HG02759 (cell line): ENCODE data around the gene FAM222B.
A peak's percentile ranks its signal among the peaks of the same experiment; 100 is the strongest.
"Not testable (repeated sequence)": the region's sequence is repeated elsewhere in the genome, so short reads cannot be mapped to it uniquely, and the experiment has no call there.

Source experiments
- ATAC-seq: cut with Tn5 transposase; IDR thresholded peaks from one replicate; pipeline ENCODE4 v1.9.1; 2021; ENCODE audit warnings: mild to moderate bottlenecking, moderate library complexity; ENCODE audit not compliant: unreplicated experiment

Gene FAM222B

GRCh38 chr17:28873839-28874238 is 31.2 kb upstream of the FAM222B start:
- no peak for ATAC-seq

- ATAC-seq = peak; percentile 84
Observed at GRCh38 chr17:28871056-28871579, 28.5 kb upstream of the FAM222B start.

- ATAC-seq = no peak
Observed at GRCh38 chr17:28867276-28867675, 24.7 kb upstream of the FAM222B start.

- ATAC-seq = no peak
Observed at GRCh38 chr17:28865946-28866752, 23.6 kb upstream of the FAM222B start.

GRCh38 chr17:28864991-28865849 is 22.6 kb upstream of the FAM222B start:
- no peak for ATAC-seq

- ATAC-seq = no peak
Observed at GRCh38 chr17:28863953-28864352, 21.4 kb upstream of the FAM222B start.

- ATAC-seq = no peak
Observed at GRCh38 chr17:28862561-28862960, 20.0 kb upstream of the FAM222B start.

- no peak for ATAC-seq
Observed at GRCh38 chr17:28861393-28862203, 19.0 kb upstream of the FAM222B start.

GRCh38 chr17:28860363-28860808 is 17.8 kb upstream of the FAM222B start:
- ATAC-seq = no peak

- no peak for ATAC-seq
Observed at GRCh38 chr17:28858801-28859355, 16.3 kb upstream of the FAM222B start.

- ATAC-seq = no peak
Observed at GRCh38 chr17:28857905-28858800, 15.6 kb upstream of the FAM222B start.

- no peak for ATAC-seq
Observed at GRCh38 chr17:28856028-28856574, 13.5 kb upstream of the FAM222B start.

- no peak for ATAC-seq
Observed at GRCh38 chr17:28855336-28855679, 12.7 kb upstream of the FAM222B start.

- ATAC-seq = peak; percentile 98
Observed at GRCh38 chr17:28854457-28855335, 12.1 kb upstream of the FAM222B start, which contains the start of gene ERAL1. ERAL1 (plus strand) TSS chr17:28855016; CDS start chr17:28855035, 19 bp downstream.

- ATAC-seq = no peak
Observed at GRCh38 chr17:28853295-28853694, 10.7 kb upstream of the FAM222B start.

- ATAC-seq = no peak
Observed at GRCh38 chr17:28849281-28849680, 6.7 kb upstream of the FAM222B start.

- not testable (repeated sequence) for ATAC-seq
Observed at GRCh38 chr17:28848667-28849066, 6.1 kb upstream of the FAM222B start.

GRCh38 chr17:28846699-28847098 is 4.1 kb upstream of the FAM222B start:
- ATAC-seq = not testable (repeated sequence)
